CD4-positive, alpha-beta T cell treated with Interleukin-4 for 1 hour (primary cell): ENCODE results near the gene SLC22A2.
"Not testable (repeated sequence)": the region's sequence is repeated elsewhere in the genome, so short reads cannot be mapped to it uniquely, and the experiment has no call there.

Experiments used
- DNase-seq, 2 donors: peaks; one replicate each; pipeline ENCODE4 v3.0.0-alpha.2; 2020 to 2022

SLC22A2 gene

GRCh38 chr6:160258346-160259142 is at the start of gene SLC22A2:
Gene SLC22A2, minus strand, starts transcription at chr6:160258821. Its CDS starts 64 bp downstream, at chr6:160258757.
- no peak for DNase-seq

GRCh38 chr6:160305926-160306713 is 47.5 kb upstream of the SLC22A2 start:
- DNase-seq: no peak

- no peak for DNase-seq
These were observed 45.2 kb upstream of the SLC22A2 start for GRCh38 chr6:160303806-160304205.

- not testable (repeated sequence) for DNase-seq
These were observed 43.9 kb upstream of the SLC22A2 start for GRCh38 chr6:160302431-160303082.

GRCh38 chr6:160301339-160301738 is 42.7 kb upstream of the SLC22A2 start:
- DNase-seq: no peak

- DNase-seq: no peak
These were observed 41.6 kb upstream of the SLC22A2 start for GRCh38 chr6:160300076-160300695.

- no peak for DNase-seq
These were observed 40.9 kb upstream of the SLC22A2 start for GRCh38 chr6:160299559-160299958.

- no peak for DNase-seq
These were observed 39.5 kb upstream of the SLC22A2 start for GRCh38 chr6:160298121-160298520.

GRCh38 chr6:160297310-160297709 is 38.7 kb upstream of the SLC22A2 start:
- no peak for DNase-seq

GRCh38 chr6:160293844-160294243 is 35.2 kb upstream of the SLC22A2 start:
- DNase-seq: no peak

- DNase-seq: no peak
These were observed 27.0 kb upstream of the SLC22A2 start for GRCh38 chr6:160285541-160286105.

GRCh38 chr6:160284575-160284974 is 26.0 kb upstream of the SLC22A2 start:
- no peak for DNase-seq

- DNase-seq: no peak
These were observed 23.8 kb upstream of the SLC22A2 start for GRCh38 chr6:160282444-160282843.

GRCh38 chr6:160279850-160280249 is 21.2 kb upstream of the SLC22A2 start:
- DNase-seq: no peak

GRCh38 chr6:160278786-160279310 is 20.2 kb upstream of the SLC22A2 start:
- no peak for DNase-seq

- DNase-seq: no peak
These were observed 19.7 kb upstream of the SLC22A2 start for GRCh38 chr6:160278311-160278710.

GRCh38 chr6:160277546-160277945 is 18.9 kb upstream of the SLC22A2 start:
- no peak for DNase-seq

GRCh38 chr6:160277144-160277543 is 18.5 kb upstream of the SLC22A2 start:
- DNase-seq: no peak

- DNase-seq: no peak
These were observed 17.5 kb upstream of the SLC22A2 start for GRCh38 chr6:160276126-160276525.

- DNase-seq: no peak
These were observed 16.9 kb upstream of the SLC22A2 start for GRCh38 chr6:160275511-160276003.

GRCh38 chr6:160274871-160275510 is 16.4 kb upstream of the SLC22A2 start:
- DNase-seq: no peak

GRCh38 chr6:160273750-160274149 is 15.1 kb upstream of the SLC22A2 start:
- no peak for DNase-seq
